CD14-positive monocyte (primary cell): ENCODE results near the gene COL5A3. TPM values are rescaled to one million over a fixed set of nuclear protein-coding genes. Genes with fewer than 3 reads are reported as not detected.

Source experiments
- DNase-seq, 3 donors: peaks; one replicate each; pipeline ENCODE4 v3.0.0-alpha.2; 2011 to 2022
- H2AFZ ChIP-seq: 2 replicates; pipeline ENCODE4 v1.6.0; 2012; ENCODE audit warnings: mild to moderate bottlenecking, low read depth, low read length, inconsistent platforms; ENCODE audit not compliant: insufficient read depth, poor library complexity, severe bottlenecking
- H3K27ac ChIP-seq, 2 donors: 1 replicate in 1 of 2; 2 replicates in 1 of 2; pipeline ENCODE4 v1.5.1; 2012 to 2013; ENCODE audit warnings: low read length in 2 of 2, control low read depth in 1 of 2, inconsistent platforms in 1 of 2, low read depth in 1 of 2, mild to moderate bottlenecking in 1 of 2
- H3K27me3 ChIP-seq, 2 donors: one replicate each; pipeline versions ENCODE4 v1.6.0 to v1.6.1; 2011 to 2013; ENCODE audit warnings: low read length in 2 of 2; ENCODE audit not compliant: control insufficient read depth in 2 of 2, insufficient read depth in 2 of 2
- H3K36me3 ChIP-seq, 2 donors: replicated peaks in 1 of 2; 1 replicate in 1 of 2; 2 replicates in 1 of 2; pipeline versions ENCODE4 v1.5.1 to v1.6.1; 2012 to 2013; ENCODE audit warnings: low read length in 2 of 2, control low read depth in 1 of 2, inconsistent platforms in 1 of 2, mild to moderate bottlenecking in 1 of 2; ENCODE audit not compliant: insufficient read depth in 2 of 2, control insufficient read depth in 1 of 2
- H3K4me1 ChIP-seq, 2 donors: 1 replicate in 1 of 2; 2 replicates in 1 of 2; pipeline versions ENCODE4 v1.5.1 to v1.6.1; 2012 to 2013; ENCODE audit warnings: low read length in 2 of 2, control low read depth in 1 of 2, inconsistent platforms in 1 of 2, mild to moderate bottlenecking in 1 of 2, moderate library complexity in 1 of 2; ENCODE audit not compliant: insufficient read depth in 2 of 2, control insufficient read depth in 1 of 2
- H3K4me2 ChIP-seq: replicated peaks from 2 replicates; pipeline ENCODE3; 2012; ENCODE audit warnings: low read length, moderate library complexity, mild to moderate bottlenecking; ENCODE audit not compliant: poor library complexity, severe bottlenecking; ENCODE audit errors: extremely low read depth
- H3K4me3 ChIP-seq, 3 experiments: fragments of 200-600 bp in 1 of 3; sonication (generic) in 1 of 3; replicated peaks in 1 of 3; 1 replicate in 2 of 3; 2 replicates in 1 of 3; pipeline ENCODE4 v1.5.1; 2011 to 2013; ENCODE audit warnings: low read length in 3 of 3, mild to moderate bottlenecking in 3 of 3, control low read depth in 2 of 3, low read depth in 2 of 3, inconsistent platforms in 1 of 3, moderate library complexity in 1 of 3
- H3K79me2 ChIP-seq: 2 replicates; pipeline ENCODE4 v1.6.0; 2012; ENCODE audit warnings: mild to moderate bottlenecking, control low read depth, inconsistent platforms, low read length, moderate library complexity; ENCODE audit not compliant: insufficient read depth
- H3K9ac ChIP-seq: 2 replicates; pipeline ENCODE4 v1.6.0; 2017; ENCODE audit warnings: low read length, mild to moderate bottlenecking; ENCODE audit not compliant: insufficient read depth, poor library complexity, severe bottlenecking
- H3K9me3 ChIP-seq, 2 donors: replicated peaks in 1 of 2; 1 replicate in 1 of 2; 2 replicates in 1 of 2; pipeline versions ENCODE4 v1.5.1 to v1.6.1; 2012 to 2013; ENCODE audit warnings: low read length in 2 of 2, control low read depth in 1 of 2; ENCODE audit not compliant: control insufficient read depth in 1 of 2, insufficient read depth in 1 of 2
- H4K20me1 ChIP-seq: 2 replicates; pipeline ENCODE4 v1.6.0; 2012; ENCODE audit warnings: mild to moderate bottlenecking, low read length, control low read depth, moderate library complexity; ENCODE audit not compliant: insufficient read depth
- H3K27ac Mint-ChIP-seq, 7 donors: one replicate each; pipeline ENCODE4 v1.8.0; 2020; ENCODE audit warnings: mild to moderate bottlenecking in 7 of 7, mixed read lengths in 7 of 7, moderate library complexity in 6 of 7, inconsistent platforms in 2 of 7
- H3K27me3 Mint-ChIP-seq, 3 donors: one replicate each; pipeline ENCODE4 v1.8.0; 2021 to 2022; ENCODE audit warnings: low read depth in 3 of 3, mild to moderate bottlenecking in 3 of 3, mixed read lengths in 3 of 3, moderate library complexity in 3 of 3, inconsistent platforms in 1 of 3
- H3K36me3 Mint-ChIP-seq, 2 donors: one replicate each; pipeline ENCODE4 v1.8.0; 2020; ENCODE audit warnings: mixed read lengths in 2 of 2, inconsistent platforms in 1 of 2, mild to moderate bottlenecking in 1 of 2
- H3K4me1 Mint-ChIP-seq: one replicate; pipeline ENCODE4 v1.8.0; 2020; ENCODE audit warnings: mild to moderate bottlenecking, mixed read lengths
- H3K4me3 Mint-ChIP-seq, 2 donors: one replicate each; pipeline ENCODE4 v1.8.0; 2020; ENCODE audit warnings: mild to moderate bottlenecking in 2 of 2, mixed read lengths in 2 of 2, moderate library complexity in 1 of 2
- H3K9me3 Mint-ChIP-seq, 7 donors: one replicate each; pipeline ENCODE4 v1.8.0; 2020 to 2022; ENCODE audit warnings: mixed read lengths in 7 of 7, mild to moderate bottlenecking in 6 of 7, moderate library complexity in 6 of 7, inconsistent platforms in 2 of 7
- WGBS: methylation state at CpG from one replicate; pipeline ENCODE4 v1.1.5; 2013; ENCODE audit warnings: missing lambda C conversion rate; ENCODE audit not compliant: insufficient coverage; 5-methylcytosine and 5-hydroxymethylcytosine counted together
- intact Hi-C, 2 donors: fragments of 100-400 bp; cut with micrococcal nuclease; formaldehyde crosslinking; loops; one replicate each; pipeline versions ENCODE4 v1.15.0 to v1.15.1; 2023
- polyA plus RNA-seq, 3 donors: library from polyadenylated mRNA; depleted of rRNA in 1 of 3; unstranded in 2 of 3; stranded (reverse) in 1 of 3; fragments of 300-500 nt in 2 of 3; fragments of >200 nt in 1 of 3; fragmentation: Illumina TruSeq in 2 of 3; gene quantifications; 1 replicate in 2 of 3; 2 replicates in 1 of 3; pipeline ENCODE4 v1.2.3, GENCODE V29; 2012 to 2021
- TF ChIP-seq, protein P1 (sequence below): fragments of 200-600 bp; IDR thresholded peaks from one replicate; pipeline ENCODE4 v1.8.0; 2022; ENCODE audit warnings: antibody characterized with exemption, mild to moderate bottlenecking

Gene COL5A3
- polyA plus RNA-seq, 3 donors, result not detected

DNA sequence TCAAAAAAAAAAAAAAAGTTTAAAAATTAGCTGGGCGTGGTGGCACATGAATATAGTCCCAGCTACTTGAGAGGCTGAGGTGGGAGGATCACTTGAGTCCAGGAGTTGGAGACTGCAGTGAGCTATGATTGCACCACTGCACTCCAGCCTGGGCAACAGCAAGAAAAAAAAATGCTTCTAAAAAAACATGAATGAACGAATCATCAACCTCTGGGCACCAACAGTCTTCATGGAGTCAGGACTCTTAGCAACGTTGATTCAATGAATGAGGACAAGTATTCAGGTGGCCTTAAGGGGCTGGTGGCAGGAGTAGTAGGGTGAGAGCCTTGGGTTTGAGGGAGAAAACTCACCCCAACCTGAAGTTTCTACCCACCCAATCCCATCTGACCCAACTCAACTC, 53.3 kb downstream of the COL5A3 start:
- Mint-ChIP-seq H3K27ac (no peak overlapping the region), H3K4me3 (no peak overlapping the region), H3K36me3 (no peaks in the 10 kb centered on the region), H3K27me3 (peaks cover 5 to 25% (median 10%) of the 10 kb centered on the region in 3 donors), H3K9me3 (peaks cover 0 to 7% (median 2%) of the 10 kb centered on the region in 7 donors), H3K4me1 (no peaks in the 10 kb centered on the region)
- no peak overlapping the region for H3K4me3 ChIP-seq
- intact Hi-C loops, result no loop called here
- no peaks in the 10 kb centered on the region for H3K27me3 ChIP-seq
- 100% methylated on average over 1 of the region's 3 CpGs for WGBS
- H3K9ac ChIP-seq, result no peak overlapping the region
- H3K4me2 ChIP-seq, result no peak overlapping the region
- no peaks in the 10 kb centered on the region for H3K4me1 ChIP-seq
- H2AFZ ChIP-seq, result no peak overlapping the region
- TF ChIP-seq, protein P1, sequence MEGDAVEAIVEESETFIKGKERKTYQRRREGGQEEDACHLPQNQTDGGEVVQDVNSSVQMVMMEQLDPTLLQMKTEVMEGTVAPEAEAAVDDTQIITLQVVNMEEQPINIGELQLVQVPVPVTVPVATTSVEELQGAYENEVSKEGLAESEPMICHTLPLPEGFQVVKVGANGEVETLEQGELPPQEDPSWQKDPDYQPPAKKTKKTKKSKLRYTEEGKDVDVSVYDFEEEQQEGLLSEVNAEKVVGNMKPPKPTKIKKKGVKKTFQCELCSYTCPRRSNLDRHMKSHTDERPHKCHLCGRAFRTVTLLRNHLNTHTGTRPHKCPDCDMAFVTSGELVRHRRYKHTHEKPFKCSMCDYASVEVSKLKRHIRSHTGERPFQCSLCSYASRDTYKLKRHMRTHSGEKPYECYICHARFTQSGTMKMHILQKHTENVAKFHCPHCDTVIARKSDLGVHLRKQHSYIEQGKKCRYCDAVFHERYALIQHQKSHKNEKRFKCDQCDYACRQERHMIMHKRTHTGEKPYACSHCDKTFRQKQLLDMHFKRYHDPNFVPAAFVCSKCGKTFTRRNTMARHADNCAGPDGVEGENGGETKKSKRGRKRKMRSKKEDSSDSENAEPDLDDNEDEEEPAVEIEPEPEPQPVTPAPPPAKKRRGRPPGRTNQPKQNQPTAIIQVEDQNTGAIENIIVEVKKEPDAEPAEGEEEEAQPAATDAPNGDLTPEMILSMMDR, result no peak
- no peaks in the 10 kb centered on the region for H3K36me3 ChIP-seq
- H3K79me2 ChIP-seq, result no peaks in the 10 kb centered on the region
- H3K9me3 ChIP-seq, result no peaks in the 10 kb centered on the region
- H4K20me1 ChIP-seq, result no peaks in the 10 kb centered on the region
- DNase-seq, result no peak
- H3K27ac ChIP-seq, result no peak overlapping the region

DNA sequence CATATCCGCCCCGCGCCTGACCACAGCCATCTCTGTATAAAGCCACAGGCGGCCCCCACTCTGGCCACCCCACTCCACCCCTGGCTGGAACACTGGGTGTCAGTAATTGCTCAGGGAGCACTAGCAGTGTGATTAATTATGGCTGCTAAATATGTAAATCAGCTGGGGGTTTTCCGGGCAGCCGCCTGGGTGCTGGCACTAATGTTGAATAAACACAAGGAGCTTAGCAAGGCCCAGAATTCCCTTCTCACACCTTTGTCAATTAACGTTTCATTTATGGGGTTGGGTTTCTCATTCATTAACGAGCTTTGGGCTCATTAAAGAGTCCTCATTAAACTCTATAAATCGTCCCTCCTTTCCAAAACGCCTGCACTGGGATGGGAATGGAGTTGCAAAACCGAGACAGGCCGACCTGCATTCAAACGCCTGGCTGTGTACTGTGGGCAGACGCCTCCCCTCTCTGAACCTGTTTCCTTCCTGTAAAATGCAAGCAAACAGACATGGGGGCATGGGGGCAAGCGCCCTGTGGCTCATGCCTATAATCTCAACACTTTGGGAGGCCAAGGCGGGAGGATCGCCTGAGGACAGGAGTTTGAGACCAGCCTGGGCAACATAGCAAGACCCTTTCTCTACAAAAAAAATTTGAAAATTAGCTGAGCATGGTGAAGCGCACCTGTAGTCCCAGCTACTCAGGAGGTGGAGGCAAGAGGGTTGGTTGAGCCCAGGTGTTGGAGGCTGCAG, 56.3 kb downstream of the COL5A3 start:
- Histone ChIP-seq H2AFZ (no peak overlapping the region), H3K4me1 (no peaks in the 10 kb centered on the region), H4K20me1 (no peaks in the 10 kb centered on the region), H3K9me3 (no peaks in the 10 kb centered on the region), H3K27ac (no peak overlapping the region), H3K4me3 (no peak overlapping the region), H3K79me2 (no peaks in the 10 kb centered on the region), H3K27me3 (no peaks in the 10 kb centered on the region), H3K4me2 (no peak overlapping the region), H3K9ac (no peak overlapping the region), H3K36me3 (no peaks in the 10 kb centered on the region)
- intact Hi-C loops, result no loop called here
- Mint-ChIP-seq H3K27ac (no peak overlapping the region), H3K9me3 (peaks cover 0 to 4% (median 0%) of the 10 kb centered on the region in 7 donors), H3K27me3 (peaks cover 4 to 18% (median 6%) of the 10 kb centered on the region in 3 donors), H3K36me3 (no peaks in the 10 kb centered on the region), H3K4me3 (no peak overlapping the region), H3K4me1 (no peaks in the 10 kb centered on the region)
- TF ChIP-seq, protein P1, result no peak
- WGBS, result 79% methylated on average over 5 of the region's 18 CpGs
- no peak for DNase-seq
